ENCODE measurements around the gene STARD9. TPM values are rescaled to one million over a fixed set of nuclear protein-coding genes. Genes with fewer than 3 reads are reported as not detected.

STARD9 gene
- total and polyA plus RNA-seq, 2 of the 13 experiments (the other 11 are each of a cell fraction or from before 2014, with no cell fraction given): 5.3 to 7.5 TPM

- 0 out of 2 replicates have a peak, but pooled peaks have one; percentile 43 for TF ChIP-seq ZNF550 (CRISPR knock-in tag; IDR thresholded peaks at IDR 0.05; ENCODE audit: borderline replicate concordance)
- TF ChIP-seq ZNF563 (CRISPR knock-in tag; IDR thresholded peaks at IDR 0.05): peak; percentile 82; the same call in 1 of the 2 replicates
- no peak for TF ChIP-seq MTF1 (CRISPR knock-in tag; IDR thresholded peaks at IDR 0.05)
- no peak for TF ChIP-seq ARNT (IDR thresholded peaks at IDR 0.05)
- TF ChIP-seq SP1 (IDR thresholded peaks at IDR 0.05): no peak; the same call in 1 of the 2 replicates
- TF ChIP-seq SP1 (CRISPR knock-in tag; IDR thresholded peaks at IDR 0.05): peak; percentile 71; the same call in 1 of the 2 replicates
- no peak; the same call in 1 of the 2 replicates for TF ChIP-seq PHF20 (CRISPR knock-in tag; IDR thresholded peaks at IDR 0.05)
- TF ChIP-seq MYC (CRISPR knock-in tag; IDR thresholded peaks at IDR 0.05; ENCODE audit: borderline replicate concordance): peak; percentile 84; the same call in 1 of the 2 replicates
- TF ChIP-seq, protein P1, sequence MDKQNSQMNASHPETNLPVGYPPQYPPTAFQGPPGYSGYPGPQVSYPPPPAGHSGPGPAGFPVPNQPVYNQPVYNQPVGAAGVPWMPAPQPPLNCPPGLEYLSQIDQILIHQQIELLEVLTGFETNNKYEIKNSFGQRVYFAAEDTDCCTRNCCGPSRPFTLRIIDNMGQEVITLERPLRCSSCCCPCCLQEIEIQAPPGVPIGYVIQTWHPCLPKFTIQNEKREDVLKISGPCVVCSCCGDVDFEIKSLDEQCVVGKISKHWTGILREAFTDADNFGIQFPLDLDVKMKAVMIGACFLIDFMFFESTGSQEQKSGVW (CRISPR knock-in tag; IDR thresholded peaks at IDR 0.05; ENCODE audit: borderline replicate concordance): no peak
- 0 out of 2 replicates have a peak, but pooled peaks have one; percentile 66 for TF ChIP-seq ZNF749 (CRISPR knock-in tag; IDR thresholded peaks at IDR 0.05; ENCODE audit: borderline replicate concordance)
- no peak for TF ChIP-seq MYNN (CRISPR knock-in tag; IDR thresholded peaks at IDR 0.05; ENCODE audit: low read depth)
- peak; percentile 13 for TF ChIP-seq ZNF792 (CRISPR knock-in tag; IDR thresholded peaks at IDR 0.05)
- TF ChIP-seq SOX6 (IDR thresholded peaks at IDR 0.05): no peak
- peak; percentile 45; the same call in 1 of the 2 replicates for TF ChIP-seq SOX6 (CRISPR knock-in tag; IDR thresholded peaks at IDR 0.05)
- TF ChIP-seq SIX1 (CRISPR knock-in tag; IDR thresholded peaks at IDR 0.05; ENCODE audit: borderline replicate concordance): no peak
- peak; percentile 54 for TF ChIP-seq SRSF1 (optimal IDR thresholded peaks at IDR 0.05; ENCODE audit: low read depth, low read length)
- TF ChIP-seq PATZ1 (CRISPR knock-in tag; IDR thresholded peaks at IDR 0.05): peak; percentile 82
- no peak for TF ChIP-seq RARA (CRISPR knock-in tag; IDR thresholded peaks at IDR 0.05)
- no peak for TF ChIP-seq TBL1XR1 (IDR thresholded peaks at IDR 0.05; ENCODE audit: borderline replicate concordance, low read length, partially characterized antibody)
- peak; percentile 71 for TF ChIP-seq POLR2G (IDR thresholded peaks at IDR 0.05; ENCODE audit: low read depth, low read length)
- TF ChIP-seq ZNF841 (CRISPR knock-in tag; IDR thresholded peaks at IDR 0.05; ENCODE audit: borderline replicate concordance): no peak
- no peak for TF ChIP-seq MAFK (conservative IDR thresholded peaks at IDR 0.05 in 1 of 2, IDR thresholded peaks at IDR 0.05 in 1 of 2; ENCODE audit: low read length in 2 of 2)
- no peak for TF ChIP-seq ZFP36 (IDR thresholded peaks at IDR 0.05; ENCODE audit: borderline replicate concordance, low read depth, low read length, partially characterized antibody)
- TF ChIP-seq ATF7-NPFF (CRISPR knock-in tag; IDR thresholded peaks at IDR 0.05; ENCODE audit: low read depth): peak; percentile 80
- TF ChIP-seq PLRG1 (conservative IDR thresholded peaks at IDR 0.05): no peak
- no peak for TF ChIP-seq NFE2 (CRISPR knock-in tag; IDR thresholded peaks at IDR 0.05)
- TF ChIP-seq HNRNPLL (IDR thresholded peaks at IDR 0.05; ENCODE audit: low read depth, low read length, poor library complexity, severe bottlenecking): peak; percentile 55
- TF ChIP-seq, protein P2, sequence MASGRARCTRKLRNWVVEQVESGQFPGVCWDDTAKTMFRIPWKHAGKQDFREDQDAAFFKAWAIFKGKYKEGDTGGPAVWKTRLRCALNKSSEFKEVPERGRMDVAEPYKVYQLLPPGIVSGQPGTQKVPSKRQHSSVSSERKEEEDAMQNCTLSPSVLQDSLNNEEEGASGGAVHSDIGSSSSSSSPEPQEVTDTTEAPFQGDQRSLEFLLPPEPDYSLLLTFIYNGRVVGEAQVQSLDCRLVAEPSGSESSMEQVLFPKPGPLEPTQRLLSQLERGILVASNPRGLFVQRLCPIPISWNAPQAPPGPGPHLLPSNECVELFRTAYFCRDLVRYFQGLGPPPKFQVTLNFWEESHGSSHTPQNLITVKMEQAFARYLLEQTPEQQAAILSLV (CRISPR knock-in tag; IDR thresholded peaks at IDR 0.05; ENCODE audit: borderline replicate concordance): no peak; the same call in 1 of the 2 replicates
- no peak for TF ChIP-seq TP53 (CRISPR knock-in tag; conservative IDR thresholded peaks at IDR 0.05)
These were observed at the start of gene STARD9 (continued) for GRCh38 chr15:42575188-42576039.
